NCI-H2196 (cell line): Measurements from ENCODE around the gene SLC35F4.
"Not testable (repeated sequence)": the region's sequence is repeated elsewhere in the genome, so short reads cannot be mapped to it uniquely, and the experiment has no call there.

Experiments used
- DNase-seq: peaks from one replicate; lab custom pipeline; 2025; ENCODE audit not compliant: unreplicated experiment; lab: John Stamatoyannopoulos, UW

SLC35F4 gene

DNA sequence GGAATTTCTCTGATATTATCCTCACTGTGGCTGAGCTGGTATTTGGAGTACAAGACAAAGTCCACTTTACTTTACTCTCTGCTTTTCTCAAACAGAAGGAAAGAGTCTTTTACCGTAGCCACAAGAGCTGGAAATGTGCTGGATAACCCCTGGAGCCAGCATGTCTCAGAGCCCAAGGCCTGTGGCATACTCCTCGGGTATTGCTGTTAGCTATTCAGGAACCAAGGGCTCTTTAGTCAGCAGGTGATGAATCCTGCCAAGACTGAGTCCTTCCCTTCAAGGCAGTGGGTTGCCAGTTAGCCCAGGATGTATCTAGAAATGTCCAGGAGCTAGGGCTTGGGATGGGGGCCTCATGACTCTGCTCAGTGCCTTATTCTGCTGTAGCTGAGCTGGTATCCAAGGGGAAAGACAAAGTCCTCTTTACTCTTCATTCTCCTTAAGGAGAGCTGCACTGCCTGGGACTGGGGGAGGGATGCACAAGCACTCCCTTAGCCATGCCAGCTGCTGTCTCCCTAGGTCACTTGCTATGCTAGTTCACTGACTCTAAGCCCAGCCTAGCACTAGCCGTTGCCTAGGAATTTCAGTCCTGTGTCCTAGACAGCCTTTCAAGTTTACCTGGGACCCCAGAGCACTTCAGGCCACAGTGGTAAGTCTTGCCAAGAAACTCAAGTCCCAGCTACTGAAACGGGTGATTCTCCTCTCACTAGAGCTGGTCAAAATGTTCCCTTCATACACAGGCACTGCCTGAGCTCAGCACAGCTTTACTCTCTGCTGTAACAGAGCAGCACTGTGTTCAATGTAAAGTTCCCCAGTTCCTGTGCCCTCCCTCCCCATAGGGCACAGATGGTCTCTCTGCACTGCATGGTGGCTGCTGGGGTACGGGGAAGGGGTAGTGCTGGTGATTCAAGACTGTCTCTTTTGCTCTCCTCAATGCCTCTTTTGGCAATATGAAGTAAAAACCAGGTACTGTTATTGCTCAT lies 136.4 kb downstream of the SLC35F4 start:
- DNase-seq, result no peak

DNA sequence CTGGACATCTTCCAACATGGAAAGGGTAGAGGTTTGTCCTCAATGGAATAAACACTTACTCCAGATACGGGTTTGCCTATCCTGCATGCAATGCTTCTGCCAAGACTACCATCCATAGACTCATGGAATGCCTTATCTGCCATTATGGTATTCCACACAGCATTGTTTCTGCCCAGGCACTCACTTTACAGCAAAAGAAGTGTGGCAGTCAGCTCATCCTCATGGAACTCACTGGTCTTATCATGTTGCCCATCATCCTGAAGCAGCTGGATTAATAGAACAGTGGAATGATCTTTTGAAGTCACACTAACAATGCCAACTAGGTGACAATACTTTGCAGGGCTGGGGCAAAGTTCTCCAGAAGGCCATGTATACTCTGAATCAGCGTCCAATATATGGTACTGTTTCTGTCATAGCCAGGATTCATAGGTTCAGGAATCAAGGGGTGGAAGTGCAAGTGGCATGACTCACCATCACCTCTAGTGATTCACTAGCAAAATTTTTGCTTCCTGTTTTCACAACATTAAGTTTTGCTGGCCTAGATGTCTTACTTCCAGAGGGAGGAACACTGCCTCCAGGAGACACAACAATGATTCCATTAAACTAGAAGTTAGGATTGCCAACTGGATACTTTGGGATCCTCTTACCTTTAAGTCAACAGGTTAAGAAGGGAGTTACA lies 140.4 kb downstream of the SLC35F4 start:
- DNase-seq, result no peak

DNA sequence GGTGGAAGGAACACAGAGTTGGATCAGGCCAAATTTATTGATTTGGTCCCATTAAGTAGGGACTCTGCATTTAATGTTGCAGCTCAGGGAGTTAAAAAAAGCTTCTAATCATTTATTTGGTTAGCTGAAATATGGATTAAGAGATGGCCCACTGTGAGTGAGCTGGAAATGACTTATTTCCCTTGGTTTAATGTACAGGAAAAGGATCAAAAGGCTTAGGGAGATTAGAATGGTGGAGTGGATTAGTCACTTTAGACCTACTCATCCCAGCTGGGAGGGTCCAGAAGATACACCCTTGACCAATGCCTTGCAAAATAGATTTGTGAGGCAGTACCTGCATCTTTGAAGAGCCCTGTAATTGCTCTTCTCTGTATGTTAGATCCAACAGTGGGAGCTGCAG lies 143.8 kb downstream of the SLC35F4 start:
- not testable (repeated sequence) for DNase-seq

DNA sequence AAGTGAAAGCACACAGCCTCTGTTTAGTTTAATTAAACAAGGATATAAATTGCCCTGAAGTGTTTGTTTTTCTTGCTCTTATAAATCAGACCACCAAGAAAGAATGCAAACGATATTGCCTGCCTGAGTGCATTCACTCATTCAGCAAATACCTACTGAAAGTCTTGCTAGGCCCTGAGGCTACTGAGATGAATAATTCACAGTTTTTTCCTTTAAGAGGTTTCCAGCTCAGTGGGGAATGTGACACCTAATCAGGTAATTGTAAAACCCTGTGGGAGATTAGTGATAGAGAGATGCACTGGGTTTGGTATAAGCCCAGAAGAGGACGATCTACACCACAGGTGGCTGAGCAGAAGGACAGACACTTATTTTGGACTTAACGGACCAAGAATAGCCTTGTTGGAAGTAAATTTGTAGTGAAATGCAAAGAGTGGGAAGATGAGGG lies 151.4 kb downstream of the SLC35F4 start:
- no peak for DNase-seq

DNA sequence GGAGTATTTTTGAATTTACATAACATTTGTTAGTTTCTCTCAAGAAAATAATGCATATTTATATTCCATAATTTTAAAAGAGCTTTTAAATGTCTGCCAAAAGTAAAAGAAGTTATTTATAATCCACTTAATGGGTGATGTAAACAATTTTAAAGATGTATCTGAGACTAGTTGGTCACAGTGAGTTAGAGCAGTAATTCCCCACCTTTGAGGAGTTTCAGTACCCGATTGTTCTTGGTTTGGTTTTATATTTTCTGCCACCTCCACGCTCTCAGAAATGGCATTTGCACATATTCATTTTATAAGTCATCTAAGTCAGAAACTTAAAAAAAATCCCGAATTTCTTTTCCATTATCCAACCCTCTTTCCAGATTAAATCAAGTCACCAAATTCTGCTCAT lies 153.2 kb downstream of the SLC35F4 start:
- DNase-seq, result no peak

DNA sequence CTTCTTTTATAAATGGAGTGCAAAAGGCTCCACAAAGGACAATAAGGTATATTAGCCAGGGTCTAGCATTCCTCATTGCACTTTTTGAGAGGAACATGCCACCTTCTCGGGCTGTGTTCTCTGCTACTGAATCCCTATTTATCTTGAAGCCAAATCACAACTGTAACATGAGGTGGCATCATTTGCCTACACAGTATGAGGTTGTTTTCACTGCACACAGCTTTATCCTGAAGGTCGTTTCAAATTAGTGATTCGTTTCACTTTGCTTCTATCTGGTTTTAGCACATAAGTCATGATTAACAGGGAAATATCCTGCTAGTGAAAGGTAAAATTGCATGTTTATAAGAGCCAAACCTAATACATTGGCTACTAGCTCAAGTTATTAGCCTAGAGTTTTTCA lies 153.8 kb downstream of the SLC35F4 start:
- no peak for DNase-seq

DNA sequence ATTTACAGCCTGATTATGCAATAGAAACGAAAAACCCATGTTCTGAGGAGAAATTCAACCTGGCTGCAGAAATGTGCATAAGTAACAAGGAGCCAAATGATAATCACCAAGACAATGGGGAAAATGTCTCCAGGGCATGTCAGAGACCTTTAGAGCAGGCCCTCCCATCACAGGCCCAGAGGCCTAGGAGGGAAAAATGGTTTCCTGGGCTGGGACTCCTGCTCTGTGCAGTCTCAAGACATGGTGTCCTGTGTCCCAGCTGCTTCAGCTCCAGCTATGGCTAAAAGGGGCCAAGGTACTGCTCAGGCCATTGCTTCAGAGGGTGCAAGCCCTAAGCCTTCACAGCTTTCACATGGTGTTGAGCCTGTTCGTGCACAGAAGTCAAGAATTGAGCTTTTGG lies 156.0 kb downstream of the SLC35F4 start:
- DNase-seq, result no peak

DNA sequence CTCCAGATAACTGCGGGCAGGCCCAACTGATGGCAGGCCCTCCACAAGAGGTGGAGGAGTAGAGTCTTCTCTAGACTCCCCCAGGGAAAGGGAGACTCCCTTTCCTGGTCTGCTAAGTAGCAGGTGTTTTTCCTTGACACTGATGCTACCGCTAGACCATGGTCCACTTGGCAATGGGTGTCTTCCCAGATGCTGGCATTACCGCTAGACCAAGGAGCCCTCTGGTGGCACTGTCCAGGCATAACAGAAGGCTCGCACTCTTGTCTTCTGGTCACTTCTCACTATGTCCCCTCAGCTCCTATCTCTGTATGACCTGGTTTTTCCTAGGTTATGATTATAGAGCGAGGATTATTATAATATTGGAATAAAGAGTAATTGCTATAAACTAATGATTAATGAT lies 156.8 kb downstream of the SLC35F4 start:
- DNase-seq, result not testable (repeated sequence)

DNA sequence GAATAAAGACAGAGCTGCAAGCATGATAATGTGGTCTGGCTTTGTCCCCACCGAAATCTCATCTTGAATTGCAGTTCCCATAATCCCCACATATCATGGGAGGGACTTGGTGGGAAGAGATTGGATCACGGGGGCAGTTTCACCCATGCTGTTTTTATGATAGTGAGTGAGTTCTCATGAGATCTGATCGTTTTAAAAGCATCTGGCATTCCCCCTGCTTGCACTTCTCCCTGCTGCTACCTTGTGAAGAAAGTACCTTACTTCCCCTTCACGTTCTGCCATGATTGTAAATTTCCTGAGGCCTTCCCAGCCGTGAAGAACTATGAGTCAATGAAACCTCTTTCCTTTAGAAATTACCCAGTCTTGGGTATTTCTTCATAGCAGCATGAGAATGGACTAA lies 158.7 kb downstream of the SLC35F4 start:
- no peak for DNase-seq

DNA sequence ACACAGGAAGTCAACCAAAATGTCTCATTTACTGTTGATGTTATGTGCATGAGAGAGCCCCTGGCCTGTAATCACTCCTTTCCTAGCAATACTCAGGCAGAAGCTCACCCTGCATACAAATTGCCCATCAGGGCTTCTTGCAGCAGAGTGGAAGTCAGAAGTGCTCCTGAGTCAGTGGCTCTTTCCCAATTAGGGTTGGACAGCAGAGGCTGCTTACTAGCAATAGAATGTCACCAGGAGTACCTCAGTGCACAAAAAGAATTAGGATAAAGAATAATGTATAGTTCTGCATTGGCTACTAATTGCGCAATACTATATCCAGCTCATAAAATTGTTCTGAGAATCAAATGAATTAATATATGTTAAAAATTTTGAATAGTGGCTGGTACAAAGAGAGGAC lies 161.1 kb downstream of the SLC35F4 start:
- no peak for DNase-seq

DNA sequence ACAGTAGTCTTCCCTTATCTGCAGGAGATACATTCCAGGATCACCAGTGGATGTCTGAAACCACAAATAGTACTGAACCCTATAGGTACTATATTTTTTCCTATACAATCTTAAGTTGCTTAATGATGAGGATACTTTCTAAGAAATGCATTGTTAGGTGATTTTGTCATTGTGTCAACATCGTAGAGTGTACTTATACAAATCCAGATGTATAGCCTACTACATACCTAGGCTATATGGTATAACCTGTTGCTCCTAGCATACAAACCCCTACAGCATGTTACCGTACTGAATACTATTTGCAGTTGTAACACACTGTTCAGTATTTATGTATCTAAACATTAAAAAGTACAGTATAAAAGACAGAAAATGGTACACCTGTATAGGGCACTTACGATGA lies 165.9 kb downstream of the SLC35F4 start:
- DNase-seq, result no peak

DNA sequence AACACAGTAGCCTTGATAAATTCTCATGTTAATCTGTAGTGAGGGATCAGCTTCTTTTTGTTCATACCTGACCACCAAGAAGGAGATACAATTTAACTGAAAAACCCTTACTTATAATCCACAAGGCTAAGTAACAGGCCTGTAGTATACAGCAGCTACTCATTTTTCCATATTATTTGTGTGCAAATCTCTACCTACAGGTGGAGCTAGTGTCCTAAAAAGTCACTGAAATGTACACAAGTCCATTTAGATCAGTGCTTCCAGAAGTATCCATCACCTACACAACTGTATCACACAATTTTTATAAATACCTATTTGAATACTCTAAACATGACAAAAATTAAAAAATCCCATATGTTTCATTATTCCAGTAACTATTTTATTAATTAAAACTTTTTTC lies 173.2 kb downstream of the SLC35F4 start:
- peak; percentile 12 for DNase-seq

DNA sequence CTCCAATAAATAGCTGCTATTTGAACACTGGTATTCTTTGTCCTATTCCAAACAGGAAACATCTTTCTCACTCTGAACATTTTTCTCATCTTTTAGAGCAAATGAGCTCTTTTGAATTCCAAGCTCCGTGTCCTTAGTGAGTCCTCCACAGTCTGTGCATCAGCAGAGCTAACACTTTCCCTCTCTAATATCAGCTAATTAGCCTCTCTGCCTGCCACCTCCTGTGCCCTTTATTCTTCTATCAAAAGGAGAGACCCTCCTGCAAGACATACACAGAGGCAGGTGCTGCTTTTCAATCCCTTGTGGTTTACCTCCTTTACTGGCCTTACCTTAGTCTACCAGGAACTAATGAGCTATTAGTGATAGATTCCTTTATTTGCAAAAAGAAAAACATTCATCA lies 178.5 kb downstream of the SLC35F4 start:
- DNase-seq, result no peak

DNA sequence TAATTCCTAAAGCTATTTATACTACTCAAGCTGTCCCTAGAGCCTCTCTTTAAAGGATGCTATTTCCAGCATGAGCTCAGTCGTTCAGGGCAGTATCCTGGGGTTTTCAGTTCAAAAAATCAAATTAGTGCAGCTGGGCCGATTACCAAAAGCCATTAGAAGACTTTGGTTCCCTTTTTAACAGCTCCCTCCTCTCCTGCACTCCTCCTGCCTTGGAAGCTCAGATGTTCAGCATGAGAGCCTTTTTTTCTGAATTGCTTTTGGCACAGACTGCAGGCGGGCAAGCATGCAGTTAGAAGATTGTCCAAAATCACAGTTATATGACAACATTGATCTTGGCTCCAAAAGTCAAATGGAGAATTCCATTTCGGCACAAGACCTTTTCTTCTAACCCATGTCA lies 179.6 kb downstream of the SLC35F4 start:
- DNase-seq, result no peak

DNA sequence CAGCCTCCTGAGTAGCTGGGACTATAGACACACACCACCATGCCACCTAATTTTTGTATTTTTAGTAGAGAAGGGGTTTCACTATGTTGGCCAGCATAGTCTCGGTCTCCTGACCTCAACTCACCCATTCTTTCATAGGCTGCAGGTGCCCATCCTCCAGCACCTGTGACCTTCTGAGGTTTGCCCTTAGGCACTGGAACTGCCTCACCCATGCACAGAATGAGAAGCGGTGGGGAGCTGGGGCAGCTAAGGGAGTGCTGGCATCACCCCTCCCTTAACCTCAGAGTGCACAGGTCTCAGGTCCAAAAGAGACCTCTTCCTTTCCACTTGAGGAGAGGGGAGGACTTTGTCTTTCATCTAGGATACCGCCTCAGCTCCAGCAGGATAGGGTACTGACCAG lies 194.9 kb downstream of the SLC35F4 start:
- no peak for DNase-seq

DNA sequence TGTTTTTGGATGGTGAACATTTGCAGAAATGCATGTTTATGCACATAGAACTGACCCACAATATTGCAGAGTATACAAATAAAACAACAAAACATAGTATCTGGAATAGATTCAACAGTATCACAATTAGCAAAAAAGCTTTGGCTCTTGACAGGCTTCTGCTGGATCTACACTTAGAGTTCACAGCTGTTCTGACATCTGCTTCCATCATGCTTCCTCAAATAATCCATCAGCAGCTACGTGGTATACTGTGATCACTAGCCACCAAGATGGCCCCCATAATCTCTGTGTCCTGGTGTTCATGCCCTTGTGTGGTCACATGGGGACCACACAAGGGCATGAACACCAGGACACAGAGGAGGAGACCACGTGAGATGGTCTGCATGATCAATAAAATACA lies 205.7 kb downstream of the SLC35F4 start:
- no peak for DNase-seq

DNA sequence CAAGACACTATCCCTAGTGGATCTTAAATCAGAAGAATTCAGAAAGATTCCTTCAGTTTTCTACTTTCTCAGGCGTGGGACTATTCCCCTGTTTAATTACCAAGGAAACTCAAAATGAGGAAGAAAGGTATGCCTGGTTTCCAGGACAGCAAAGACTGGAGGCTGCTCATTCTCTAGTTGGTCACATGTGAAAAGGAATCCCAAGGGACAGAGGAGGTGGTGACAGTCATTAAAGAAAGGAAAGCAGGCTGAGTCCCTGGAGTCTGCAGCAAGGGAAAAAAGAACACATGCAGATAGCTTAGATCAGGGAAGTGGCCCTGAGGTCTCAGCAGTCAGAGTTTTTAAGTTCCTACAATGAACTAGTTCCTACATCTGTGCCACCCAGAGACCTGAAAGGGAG lies 206.8 kb downstream of the SLC35F4 start:
- no peak for DNase-seq

DNA sequence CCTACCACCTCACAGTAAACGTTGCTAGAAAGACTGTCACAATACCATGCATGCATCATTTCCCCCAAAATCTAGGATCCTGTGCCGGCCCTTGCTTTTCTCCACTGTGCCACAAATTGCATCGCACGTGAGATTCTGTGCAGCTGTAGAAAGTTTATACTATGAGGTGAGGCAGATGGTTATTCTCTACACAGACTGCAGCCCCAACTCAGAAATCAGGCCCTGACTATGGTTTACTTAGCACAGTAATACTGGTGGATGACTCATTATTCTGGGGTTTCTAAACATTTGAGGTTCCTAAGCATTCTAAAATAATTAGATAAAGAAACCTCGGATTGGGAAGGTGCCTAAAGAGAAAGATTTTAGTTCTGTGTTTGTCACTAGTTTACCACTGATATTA lies 208.4 kb downstream of the SLC35F4 start:
- no peak for DNase-seq

DNA sequence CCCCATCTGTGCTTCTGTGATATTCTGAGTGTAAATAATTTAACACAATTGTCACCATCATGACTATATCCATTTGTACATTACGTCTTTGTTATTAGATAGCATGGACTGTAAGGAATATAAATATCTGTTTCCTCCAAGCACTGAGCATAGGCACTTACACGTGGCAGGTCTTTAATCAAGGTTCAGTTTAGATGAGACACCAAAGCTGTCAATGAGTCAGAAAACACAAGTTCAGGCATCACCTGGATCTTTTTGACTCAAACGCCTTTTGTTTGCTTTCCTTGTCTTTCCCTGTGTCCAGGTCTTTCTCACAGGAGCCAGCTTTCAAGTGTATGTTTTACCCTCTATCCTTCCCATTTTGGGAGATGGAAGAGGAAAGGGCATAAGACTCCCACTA lies 209.0 kb downstream of the SLC35F4 start:
- DNase-seq, result no peak

DNA sequence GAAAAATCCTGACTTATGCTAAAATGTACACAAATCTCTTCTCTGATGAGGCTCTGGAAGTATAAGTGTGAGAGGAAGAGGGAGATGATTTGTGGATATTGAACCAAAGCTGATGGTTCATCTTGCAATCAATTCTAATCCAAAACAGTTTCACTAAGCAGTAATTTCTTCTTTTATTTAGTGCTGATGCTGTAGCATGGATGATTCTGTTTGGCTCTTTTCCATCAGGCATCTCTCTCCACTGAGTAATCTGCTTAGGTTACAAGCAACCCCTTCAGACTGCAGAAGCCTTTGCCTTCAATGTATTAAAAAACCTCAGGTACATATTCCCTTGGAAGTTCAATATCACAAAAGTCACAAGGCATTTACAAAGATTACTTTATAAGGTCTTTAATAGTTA lies 213.1 kb downstream of the SLC35F4 start:
- no peak for DNase-seq

DNA sequence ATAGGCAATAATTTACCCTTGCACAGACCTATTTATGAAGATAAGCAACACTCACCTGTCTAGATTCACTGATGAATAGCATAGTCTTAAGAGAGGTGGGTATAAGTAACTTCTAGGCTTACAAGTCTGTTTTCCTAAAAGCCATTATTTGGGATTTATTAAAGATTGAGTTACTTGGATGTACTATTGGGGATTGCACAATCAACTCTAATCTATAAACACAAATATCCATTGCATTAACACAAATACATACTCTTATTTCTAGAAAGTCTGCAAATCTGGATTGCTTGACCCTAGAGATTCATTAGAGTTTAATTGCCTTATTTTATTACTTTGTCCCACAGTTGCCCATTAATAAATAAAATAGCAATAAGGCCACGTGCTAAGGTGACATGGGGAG lies 224.1 kb downstream of the SLC35F4 start:
- no peak for DNase-seq

DNA sequence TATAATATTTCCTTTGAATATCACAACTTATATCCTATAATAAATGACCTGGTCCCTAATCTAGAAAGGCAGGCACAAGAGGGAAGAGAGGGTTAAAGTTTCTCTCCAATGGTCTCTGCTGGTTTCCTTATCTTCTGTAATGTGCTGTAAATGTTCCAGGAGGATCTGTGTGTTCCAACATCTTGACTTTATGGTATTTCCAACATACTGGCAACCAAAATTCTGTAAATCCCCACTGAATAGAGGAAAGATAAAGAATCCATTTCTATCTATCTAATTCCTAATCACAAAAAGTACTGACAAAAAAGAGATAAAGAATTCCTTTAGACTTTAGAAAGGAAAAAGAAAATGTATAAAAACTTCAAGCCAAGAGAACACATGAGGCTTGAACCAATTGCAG lies 225.9 kb downstream of the SLC35F4 start:
- no peak for DNase-seq
